ENCODE results near the gene CHPT1. TPM values are rescaled to one million over a fixed set of nuclear protein-coding genes. Genes with fewer than 3 reads are reported as not detected.

CHPT1 gene
- total and polyA plus RNA-seq, 2 of the 13 experiments (the other 11 are each of a cell fraction or from before 2014, with no cell fraction given) = 117 to 178 TPM

GRCh38 chr12:101710288-101710687, 12.8 kb downstream of the CHPT1 start (continued):
- TF ChIP-seq ZBED4 (CRISPR knock-in tag; IDR thresholded peaks at IDR 0.05; ENCODE audit: borderline replicate concordance) (no peak), RARA (CRISPR knock-in tag; IDR thresholded peaks at IDR 0.05) (no peak), ZNF572 (CRISPR knock-in tag; IDR thresholded peaks at IDR 0.05) (no peak), NKX3-1 (CRISPR knock-in tag; IDR thresholded peaks at IDR 0.05) (no peak), CC2D1A (CRISPR knock-in tag; IDR thresholded peaks at IDR 0.05) (no peak), SAP130 (CRISPR knock-in tag; IDR thresholded peaks at IDR 0.05; ENCODE audit: low read depth) (peak; percentile 26; the same call in 1 of the 2 replicates), SKI (IDR thresholded peaks at IDR 0.05; ENCODE audit: partially characterized antibody) (no peak), RAD51 (IDR thresholded peaks at IDR 0.05; ENCODE audit: borderline replicate concordance) (no peak), PBX2 (CRISPR knock-in tag; IDR thresholded peaks at IDR 0.05) (no peak), FOXA1 (IDR thresholded peaks at IDR 0.05) (no peak), FOXA1 (CRISPR knock-in tag; IDR thresholded peaks at IDR 0.05) (peak; percentile 44; the same call in 1 of the 2 replicates), KAT7 (CRISPR knock-in tag; IDR thresholded peaks at IDR 0.05; ENCODE audit: borderline replicate concordance) (0 out of 2 replicates have a peak, but pooled peaks have one; percentile 6), GATAD2A (CRISPR knock-in tag; IDR thresholded peaks at IDR 0.05) (no peak), ZHX2 (IDR thresholded peaks at IDR 0.05; ENCODE audit: low read depth) (no peak), ZHX2 (CRISPR knock-in tag; IDR thresholded peaks at IDR 0.05; ENCODE audit: borderline replicate concordance) (no peak), SMAD1 (CRISPR knock-in tag; IDR thresholded peaks at IDR 0.05; ENCODE audit: borderline replicate concordance, low read depth) (no peak), ZNF292 (CRISPR knock-in tag; IDR thresholded peaks at IDR 0.05; ENCODE audit: borderline replicate concordance, low read depth) (0 out of 2 replicates have a peak, but pooled peaks have one; percentile 25), PCBP1 (IDR thresholded peaks at IDR 0.05; ENCODE audit: borderline replicate concordance, low read depth, low read length) (no peak), ZNF343 (CRISPR knock-in tag; IDR thresholded peaks at IDR 0.05) (no peak), ASH2L (IDR thresholded peaks at IDR 0.05; ENCODE audit: insufficient read length, low read depth, low read length) (no peak), ZNF251 (CRISPR knock-in tag; IDR thresholded peaks at IDR 0.05) (no peak), SIX4 (CRISPR knock-in tag; IDR thresholded peaks at IDR 0.05) (0 out of 2 replicates have a peak, but pooled peaks have one; percentile 21), ZFP62 (CRISPR knock-in tag; IDR thresholded peaks at IDR 0.05) (no peak)
